ENCODE results near the gene OR2G3.

Gene OR2G3

GRCh38 chr1:247576514-247576913, 28.9 kb upstream of the OR2G3 start:
- Mint-ChIP-seq H3K27me3 (ENCODE audit: low read depth, poor library complexity) (no peaks in the 10 kb centered on the region), H3K9me3 (no peaks in the 10 kb centered on the region), H3K4me3 (no peak overlapping the region), H3K36me3 (ENCODE audit: low read depth) (no peaks in the 10 kb centered on the region), H3K27ac (no peak overlapping the region), H3K4me1 (no peaks in the 10 kb centered on the region)
- no peak for DNase-seq
- peak; percentile 34 for TF ChIP-seq CTCF (IDR thresholded peaks at IDR 0.05)

DNA sequence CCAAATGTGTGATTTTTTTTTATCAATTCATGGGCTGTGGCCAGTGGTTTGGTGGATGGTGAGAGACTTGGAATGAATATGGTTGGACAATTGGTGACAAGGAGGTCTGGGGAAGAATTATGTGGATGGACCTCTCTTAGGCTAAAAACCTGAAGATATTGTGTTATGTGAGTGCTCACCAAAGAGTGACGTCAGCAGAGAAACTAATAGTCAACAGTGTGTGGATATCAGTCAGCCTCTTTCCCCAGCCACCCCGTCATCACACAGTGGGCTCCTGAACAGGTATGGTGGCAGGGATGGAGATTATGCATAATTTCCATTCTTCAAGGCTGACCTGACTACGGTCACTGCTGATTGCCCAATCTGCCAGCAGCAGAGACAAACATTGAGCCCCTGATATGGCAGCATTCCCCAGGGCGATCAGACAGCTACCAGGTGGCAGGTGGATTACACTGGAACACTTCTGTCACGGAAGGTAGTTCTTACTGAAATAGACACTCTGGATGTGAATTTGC, 26.4 kb upstream of the OR2G3 start:
- DNase-seq = no peak
- no peaks in the 10 kb centered on the region for H3K36me3 Mint-ChIP-seq (ENCODE audit: low read depth)
- H3K4me1 Mint-ChIP-seq = no peaks in the 10 kb centered on the region
- H3K27me3 Mint-ChIP-seq (ENCODE audit: low read depth, poor library complexity) = no peaks in the 10 kb centered on the region
- no peak overlapping the region for H3K27ac Mint-ChIP-seq
- no peaks in the 10 kb centered on the region for H3K9me3 Mint-ChIP-seq
- no peak overlapping the region for H3K4me3 Mint-ChIP-seq
- TF ChIP-seq CTCF (IDR thresholded peaks at IDR 0.05) = no peak

GRCh38 chr1:247588060-247588459, 17.3 kb upstream of the OR2G3 start, which contains the start of gene OR2G2:
Gene OR2G2 (plus strand): TSS chr1:247588360. CDS start chr1:247588360, 0 bp downstream.
- Mint-ChIP-seq H3K36me3 (ENCODE audit: low read depth) (no peaks in the 10 kb centered on the region), H3K4me1 (no peaks in the 10 kb centered on the region), H3K9me3 (peaks cover 8% of the 10 kb centered on the region), H3K4me3 (no peak within 1 kb of the TSS), H3K27me3 (ENCODE audit: low read depth, poor library complexity) (peaks cover 6% of the 10 kb centered on the region), H3K27ac (no peak within 1 kb of the TSS)
- DNase-seq = no peak
- no peak for TF ChIP-seq CTCF (IDR thresholded peaks at IDR 0.05)

- Mint-ChIP-seq H3K4me1 (no peaks in the 10 kb centered on the region), H3K9me3 (peaks cover 9% of the 10 kb centered on the region)
- TF ChIP-seq CTCF (IDR thresholded peaks at IDR 0.05) = no peak
Observed at GRCh38 chr1:247613405-247613804, 8.0 kb downstream of the OR2G3 start.

DNA sequence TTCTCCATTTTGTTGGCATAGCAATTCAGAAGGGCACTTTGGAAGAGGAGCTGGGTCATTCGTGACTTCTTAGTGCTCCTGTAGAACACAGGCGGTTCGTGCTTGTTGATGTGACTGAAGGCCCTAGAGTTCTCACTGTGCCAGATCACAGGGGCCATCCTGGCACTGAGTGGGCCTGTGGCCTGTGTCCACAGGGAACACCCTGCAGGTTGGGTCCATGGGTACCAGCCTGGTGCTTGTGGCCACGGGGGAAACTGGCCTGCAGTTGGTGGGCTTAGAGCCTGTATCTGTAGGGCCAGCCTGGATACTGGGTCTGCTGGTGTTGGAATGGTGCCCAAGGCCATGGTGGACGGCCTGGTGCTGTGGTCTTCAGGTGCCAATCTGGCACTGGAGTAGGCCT, 9.2 kb downstream of the OR2G3 start:
- Mint-ChIP-seq H3K9me3 (peaks cover 6% of the 10 kb centered on the region), H3K27ac (no peak overlapping the region), H3K27me3 (ENCODE audit: low read depth, poor library complexity) (peaks cover 4% of the 10 kb centered on the region), H3K36me3 (ENCODE audit: low read depth) (no peaks in the 10 kb centered on the region), H3K4me1 (no peaks in the 10 kb centered on the region), H3K4me3 (no peak overlapping the region)
- TF ChIP-seq CTCF (IDR thresholded peaks at IDR 0.05) = no peak
- no peak for DNase-seq

More at GRCh38 chr1:247613405-247613804, 8.0 kb downstream of the OR2G3 start:
- DNase-seq = no peak
- no peaks in the 10 kb centered on the region for H3K36me3 Mint-ChIP-seq (ENCODE audit: low read depth)
- no peak overlapping the region for H3K27ac Mint-ChIP-seq
- H3K4me3 Mint-ChIP-seq = no peak overlapping the region
- H3K27me3 Mint-ChIP-seq (ENCODE audit: low read depth, poor library complexity) = peaks cover 3% of the 10 kb centered on the region

GRCh38 chr1:247627951-247628350, 22.6 kb downstream of the OR2G3 start:
- no peaks in the 10 kb centered on the region for H3K36me3 Mint-ChIP-seq (ENCODE audit: low read depth)
- H3K4me1 Mint-ChIP-seq = no peaks in the 10 kb centered on the region
- H3K9me3 Mint-ChIP-seq = peaks cover 21% of the 10 kb centered on the region
- peaks cover 4% of the 10 kb centered on the region for H3K27me3 Mint-ChIP-seq (ENCODE audit: low read depth, poor library complexity)
- no peak for TF ChIP-seq CTCF (IDR thresholded peaks at IDR 0.05)
- no peak for DNase-seq
- no peak overlapping the region for H3K27ac Mint-ChIP-seq
- no peak overlapping the region for H3K4me3 Mint-ChIP-seq
